CD4-positive, alpha-beta T cell treated with Interleukin-4 for 4 hours (primary cell): Measurements from ENCODE around the gene ZBTB3.
"Not testable (repeated sequence)": the region's sequence is repeated elsewhere in the genome, so short reads cannot be mapped to it uniquely, and the experiment has no call there.

ENCODE experiments used
- DNase-seq: peaks from one replicate; pipeline ENCODE4 v3.0.0-alpha.2; 2020

Gene ZBTB3

GRCh38 chr11:62753736-62754603 lies at the start of gene ZBTB3:
Gene ZBTB3, minus strand, starts transcription at chr11:62754160. Its CDS starts 496 bp downstream, at chr11:62753664.
- DNase-seq = peak; percentile 99

DNA sequence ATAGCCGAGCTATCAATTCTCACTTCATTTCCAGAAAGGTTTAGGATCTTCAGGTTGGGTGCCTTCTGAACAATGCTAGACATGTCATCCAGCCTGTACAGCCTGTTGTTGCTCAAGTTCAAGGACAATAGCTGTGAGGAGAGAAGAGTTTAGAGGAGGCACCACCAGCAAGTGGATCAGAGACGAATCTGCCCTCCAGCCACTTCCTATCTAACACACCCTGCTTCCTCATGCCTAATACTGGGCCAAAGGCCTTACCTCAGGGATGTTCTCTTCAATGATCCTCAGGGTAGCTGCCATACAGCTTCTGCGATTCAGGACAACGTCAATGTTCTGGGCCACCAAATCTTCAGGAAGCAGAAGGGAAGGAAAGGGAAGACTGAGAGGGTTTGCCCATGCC lies 47.1 kb upstream of the ZBTB3 start:
- DNase-seq = no peak

- no peak for DNase-seq
Observed at GRCh38 chr11:62799486-62799885, 45.5 kb upstream of the ZBTB3 start.

GRCh38 chr11:62796281-62796680 lies 42.3 kb upstream of the ZBTB3 start:
- no peak for DNase-seq

DNA sequence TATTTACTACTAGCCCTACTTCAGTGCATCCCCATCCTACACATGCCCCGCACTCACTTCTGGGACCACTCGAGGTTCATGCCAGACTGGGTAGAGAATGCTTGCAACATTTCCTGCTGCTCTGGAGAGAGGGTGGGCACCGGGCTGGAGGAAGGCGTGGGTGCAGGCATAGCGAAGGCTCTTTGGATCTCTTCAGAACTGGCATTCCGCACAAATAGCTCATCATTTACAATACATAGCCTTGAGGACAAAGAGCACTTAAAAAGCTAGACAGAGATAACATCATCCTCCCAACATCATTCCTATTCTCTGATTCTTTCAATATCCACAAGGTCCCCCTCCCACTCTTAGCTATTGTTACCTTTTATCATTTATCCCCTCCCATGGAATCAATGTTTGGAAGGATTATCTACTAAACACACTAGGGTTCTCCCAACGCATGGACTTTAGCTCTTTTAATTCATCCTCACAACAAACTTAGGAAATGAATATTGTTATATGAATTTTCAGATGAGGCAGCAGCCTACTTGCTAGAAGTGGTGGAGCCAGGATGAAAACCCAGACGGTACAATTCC lies 40.3 kb upstream of the ZBTB3 start:
- no peak for DNase-seq

DNA sequence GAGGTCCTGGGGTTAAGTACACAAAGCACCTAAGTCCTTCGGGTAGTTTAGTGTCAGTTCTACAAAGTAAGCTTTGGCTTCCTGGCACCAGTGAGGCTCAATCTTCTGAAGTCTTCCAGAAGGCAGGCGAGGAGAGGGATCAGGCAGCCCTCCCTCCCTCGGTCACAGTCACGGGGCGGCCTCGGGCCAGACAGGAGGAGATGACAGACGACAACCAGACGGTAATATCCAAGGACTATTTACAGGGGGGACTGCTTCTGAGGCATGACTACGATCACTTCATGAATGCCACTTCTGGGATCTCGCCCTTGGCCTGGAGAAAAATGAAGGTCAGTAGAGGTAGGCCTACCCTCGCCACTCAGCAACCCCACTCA lies 38.2 kb upstream of the ZBTB3 start:
- no peak for DNase-seq

- peak; percentile 86 for DNase-seq
Observed at GRCh38 chr11:62791501-62792201, 37.7 kb upstream of the ZBTB3 start, which contains the start of gene TMEM223. Gene TMEM223, minus strand, starts transcription at chr11:62792006. Its CDS starts 12 bp downstream, at chr11:62791994.

DNA sequence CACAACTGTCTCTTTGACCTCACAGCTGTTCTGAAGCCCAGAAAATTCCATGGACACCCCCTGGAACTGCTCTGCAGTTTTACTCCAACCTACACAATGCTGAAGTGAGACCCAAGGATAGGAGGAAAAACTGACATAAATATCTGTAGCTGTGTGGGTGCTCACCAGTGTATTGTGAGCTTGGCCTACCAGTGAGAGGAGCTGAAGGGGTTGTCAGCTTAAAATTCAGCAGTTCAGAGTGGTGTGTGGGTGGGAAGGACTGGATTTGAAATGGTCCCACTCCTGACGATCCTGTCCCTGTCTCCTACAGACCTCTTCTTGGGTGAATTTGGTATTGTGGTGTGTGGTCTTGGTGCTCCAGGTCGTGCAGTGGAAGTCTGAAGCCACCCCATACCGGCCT lies 35.6 kb upstream of the ZBTB3 start:
- no peak for DNase-seq

DNA sequence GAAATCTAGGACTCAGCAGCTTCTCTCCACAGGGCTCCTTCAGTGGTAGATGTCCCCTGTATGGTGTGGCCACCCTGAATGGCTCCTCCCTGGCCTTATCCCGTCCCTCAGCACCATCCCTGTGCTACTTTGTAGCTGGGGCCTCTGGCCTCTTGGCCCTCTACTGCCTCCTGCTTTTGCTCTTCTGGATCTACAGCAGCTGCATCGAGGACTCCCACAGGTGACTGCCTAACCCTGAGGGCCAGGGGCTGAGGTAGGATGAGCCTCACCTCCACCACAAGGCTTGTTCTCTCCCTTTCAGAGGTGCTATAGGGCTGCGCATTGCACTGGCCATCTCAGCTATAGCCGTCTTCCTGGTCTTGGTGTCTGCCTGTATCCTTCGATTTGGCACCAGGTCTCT lies 35.0 kb upstream of the ZBTB3 start:
- DNase-seq = no peak

DNA sequence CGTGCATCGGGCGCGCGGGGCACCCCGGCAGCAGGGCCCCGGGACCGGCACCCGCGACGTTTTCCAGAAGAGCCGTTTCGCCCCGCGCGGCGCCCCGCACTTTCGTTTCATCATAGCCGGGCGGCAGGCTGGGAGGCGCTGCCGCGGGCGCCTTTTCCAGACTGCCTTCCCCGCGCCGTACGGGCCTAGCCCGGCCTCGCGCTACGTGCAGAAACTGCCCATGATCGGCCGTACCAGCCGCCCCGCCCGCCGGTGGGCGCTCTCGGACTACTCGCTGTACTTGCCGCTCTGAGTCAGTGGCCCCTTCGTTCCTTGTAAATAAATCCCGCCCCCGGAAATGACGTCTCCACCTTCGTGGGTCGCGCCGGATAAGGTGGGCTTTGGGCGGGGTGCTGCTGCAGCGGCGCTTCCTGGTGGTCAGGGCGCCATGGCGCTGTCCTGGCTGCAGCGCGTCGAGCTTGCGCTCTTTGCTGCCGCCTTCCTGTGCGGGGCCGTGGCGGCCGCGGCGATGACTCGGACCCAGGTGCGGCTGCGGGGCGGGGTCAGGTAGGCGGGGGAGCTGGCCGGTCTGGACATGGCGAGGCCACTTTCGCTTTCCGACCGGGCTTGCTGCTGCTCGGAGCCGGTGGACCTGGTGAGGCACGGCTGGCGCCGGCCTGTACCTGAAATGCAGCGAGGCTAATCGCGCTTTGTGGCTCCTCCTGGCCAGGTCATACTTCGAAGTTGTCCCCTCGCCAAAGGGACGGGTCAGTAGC lies 33.2 kb upstream of the ZBTB3 start, which contains the start of gene TMEM179B:
Gene TMEM179B (plus strand): TSS at position 398 of the 755 bp plus-strand sequence. CDS start 30 bp downstream, at position 428.
- DNase-seq = peak; percentile 98

DNA sequence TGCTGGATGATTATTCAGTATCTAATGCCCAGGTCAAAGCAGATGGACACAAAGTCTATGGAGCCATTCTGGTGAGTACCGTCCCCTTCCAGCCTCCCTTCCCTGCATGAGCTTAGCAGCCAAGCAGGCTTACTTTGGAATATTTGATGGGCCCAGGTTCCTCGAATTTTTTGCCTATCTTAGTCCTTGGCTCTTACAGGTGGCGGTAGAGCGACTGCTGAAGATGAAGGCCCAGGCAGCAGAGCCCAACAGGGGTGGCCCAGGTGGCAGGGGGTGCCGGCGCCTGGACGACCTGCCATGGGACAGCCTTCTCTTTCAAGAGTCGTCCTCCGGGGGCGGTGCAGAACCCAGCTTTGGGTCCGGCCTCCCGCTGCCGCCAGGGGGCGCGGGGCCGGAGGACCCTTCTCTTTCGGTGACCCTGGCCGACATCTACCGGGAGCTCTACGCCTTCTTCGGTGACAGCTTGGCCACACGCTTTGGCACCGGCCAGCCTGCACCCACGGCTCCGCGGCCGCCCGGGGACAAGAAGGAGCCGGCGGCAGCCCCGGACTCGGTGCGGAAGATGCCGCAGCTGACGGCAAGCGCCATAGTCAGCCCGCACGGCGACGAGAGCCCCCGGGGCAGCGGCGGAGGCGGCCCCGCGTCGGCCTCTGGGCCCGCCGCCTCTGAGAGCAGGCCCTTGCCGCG lies 32.5 kb upstream of the ZBTB3 start:
- peak; percentile 82 for DNase-seq

DNA sequence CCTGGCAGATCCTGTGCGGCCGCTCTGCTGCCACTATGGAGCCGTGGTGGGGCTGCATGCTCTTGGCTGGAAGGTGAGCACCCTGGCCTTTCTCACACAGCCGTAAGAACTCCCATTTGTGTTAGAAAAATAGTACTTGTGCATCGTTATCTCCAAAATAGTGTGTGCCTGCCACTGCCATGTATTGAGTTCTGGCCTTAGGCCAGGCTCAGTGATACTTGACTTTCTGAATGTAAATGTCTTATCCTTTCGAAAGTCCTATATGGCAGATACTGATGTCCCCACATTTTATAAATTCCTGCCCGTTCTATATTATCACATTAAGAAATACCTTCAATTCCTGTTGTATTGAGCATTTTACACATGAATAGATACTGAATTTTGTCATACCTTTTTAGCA lies 28.8 kb upstream of the ZBTB3 start:
- DNase-seq = no peak

DNA sequence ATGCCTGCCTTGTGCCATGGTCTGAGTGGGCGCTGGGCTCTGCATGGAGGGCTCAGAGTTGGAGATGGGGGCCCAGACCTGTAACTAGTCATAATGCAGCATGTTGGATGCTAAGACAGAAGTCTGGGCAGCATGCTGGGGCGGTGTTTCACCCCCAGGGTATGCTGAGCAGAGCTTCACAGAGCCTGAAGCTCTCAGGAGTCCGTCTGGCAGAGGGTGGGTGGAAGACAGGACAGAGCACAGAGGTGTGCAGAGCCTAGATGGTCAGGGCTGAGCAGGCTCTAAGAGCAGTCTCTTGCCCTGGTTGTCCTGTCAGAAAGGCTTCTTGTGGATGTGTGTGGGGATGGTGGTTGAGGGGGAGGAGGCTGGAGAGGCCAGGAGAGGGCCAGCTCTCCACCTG lies 24.5 kb upstream of the ZBTB3 start:
- no peak for DNase-seq

- no peak for DNase-seq
Observed at GRCh38 chr11:62777389-62777788, 23.4 kb upstream of the ZBTB3 start.

DNA sequence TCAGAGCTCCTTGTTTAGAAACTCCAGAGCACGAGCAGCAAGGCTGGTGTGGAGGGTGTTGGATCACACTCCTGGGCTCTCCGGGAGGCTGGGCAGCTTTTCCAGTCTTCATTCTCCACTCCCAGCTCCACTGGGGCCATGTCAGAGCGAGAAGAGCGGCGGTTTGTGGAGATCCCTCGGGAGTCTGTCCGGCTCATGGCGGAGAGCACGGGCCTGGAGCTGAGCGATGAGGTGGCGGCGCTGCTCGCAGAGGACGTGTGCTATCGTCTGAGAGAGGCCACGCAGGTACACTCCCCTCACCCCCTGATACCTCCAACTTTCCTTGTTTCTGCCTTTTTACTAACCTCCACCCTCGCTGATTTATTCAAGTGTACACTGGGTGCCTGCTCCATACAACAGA lies 21.7 kb upstream of the ZBTB3 start:
- no peak for DNase-seq

DNA sequence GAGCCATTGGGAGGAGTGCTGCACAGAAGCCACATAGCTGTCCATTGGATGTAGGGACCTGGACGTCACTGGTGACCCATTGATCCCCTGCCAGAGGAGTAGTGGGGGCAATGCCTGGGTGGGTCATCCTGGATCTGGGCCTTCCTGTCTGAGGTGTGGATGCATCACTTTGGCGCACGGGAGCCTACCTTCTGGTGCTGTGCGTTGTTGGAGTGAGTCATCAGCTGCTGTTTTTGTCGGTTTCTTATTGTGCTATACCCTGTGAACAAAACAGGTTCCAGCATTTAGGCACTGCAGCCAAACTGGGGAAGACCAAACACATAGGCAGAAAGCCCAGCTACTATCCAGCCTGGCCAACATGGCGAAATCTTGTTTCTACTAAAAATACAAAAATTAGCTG lies 20.4 kb upstream of the ZBTB3 start:
- no peak for DNase-seq

- DNase-seq = peak; percentile 91
Observed at GRCh38 chr11:62771144-62772021, 17.4 kb upstream of the ZBTB3 start, which contains the start of gene TAF6L. Gene TAF6L, plus strand, starts transcription at chr11:62771396. Its CDS starts 4,388 bp downstream, at chr11:62775784.

- DNase-seq = no peak
Observed at GRCh38 chr11:62770778-62771143, 16.8 kb upstream of the ZBTB3 start.

- DNase-seq = not testable (repeated sequence)
Observed at GRCh38 chr11:62760867-62761227, 6.9 kb upstream of the ZBTB3 start.

- DNase-seq = no peak
Observed at GRCh38 chr11:62757846-62758788, 4.2 kb upstream of the ZBTB3 start.
